Renal cortex interstitium (tissue), 15 donors: ENCODE data around the gene MBD3L2. TPM values are rescaled to one million over a fixed set of nuclear protein-coding genes. Genes with fewer than 3 reads are reported as not detected.
"Not testable (repeated sequence)": the region's sequence is repeated elsewhere in the genome, so short reads cannot be mapped to it uniquely, and the experiment has no call there.

Experiments used
- DNase-seq, 11 donors: peaks; one replicate each; pipeline ENCODE4 v3.0.0-alpha.2; 2013; ENCODE audit warnings: low read depth in 9 of 11, low spot score in 4 of 11; ENCODE audit errors: extremely low read depth in 1 of 11
- long read RNA-seq, 16 experiments: transcript quantifications; one replicate each; lab custom pipeline, GENCODE V29; 2026
- polyA plus RNA-seq, 3 donors: library from polyadenylated mRNA; unstranded; fragments of 120-200 nt; gene quantifications; one replicate each; pipeline ENCODE4 v1.2.1, GENCODE V29; 2013; ENCODE audit not compliant: insufficient read length in 3 of 3

The MBD3L2 gene
- not detected for polyA plus RNA-seq
- long read RNA-seq, donor 1 = 0 reads
- long read RNA-seq, donor 2 = 0 reads
- long read RNA-seq, donor 3 = 0 reads
- long read RNA-seq, donor 4 = 0 reads
- long read RNA-seq, donor 5 = 0 reads
- long read RNA-seq, donor 6 = 0 reads
- long read RNA-seq, donor 7 = 0 reads
- long read RNA-seq, donor 8 = 0 reads
- long read RNA-seq, donor 9 = 0 reads
- long read RNA-seq, donor 10 = 0 reads
- long read RNA-seq, donor 11 = 0 reads
- long read RNA-seq, donor 12 = 0 reads
- long read RNA-seq, donor 13 = 0 reads
- long read RNA-seq, donor 14 = 0 reads
- long read RNA-seq, donor 15 = 0 reads
- long read RNA-seq, donor 16 = 0 reads

- not testable (repeated sequence) for DNase-seq
These were observed at the start of gene MBD3L2 for GRCh38 chr19:7049021-7049420. TSS of gene MBD3L2 (plus strand) at chr19:7049321. CDS start at chr19:7049374, 53 bp downstream.

GRCh38 chr19:6999933-7000332, 49.2 kb upstream of the MBD3L2 start:
- DNase-seq = no peak

DNA sequence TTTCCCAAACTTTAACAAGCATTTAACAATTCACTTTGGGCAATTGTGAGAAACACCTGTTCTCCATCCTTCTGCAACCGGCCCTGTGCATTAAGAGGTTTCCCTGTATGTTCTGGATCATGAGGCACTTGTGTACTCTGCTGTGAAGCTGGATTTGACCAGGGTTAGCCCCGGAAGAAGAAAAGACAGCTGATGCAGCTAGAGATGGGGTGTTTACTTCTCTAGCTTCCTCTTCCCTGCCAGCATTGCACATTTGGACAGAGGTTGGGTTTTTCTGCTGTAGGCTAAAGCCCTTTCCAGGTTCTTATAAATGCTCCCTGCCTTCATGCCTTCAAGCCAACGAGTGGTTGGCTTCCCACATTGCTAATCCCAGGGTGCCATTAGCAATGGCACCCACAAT, 48.8 kb upstream of the MBD3L2 start:
- DNase-seq = no peak

GRCh38 chr19:7000816-7001215, 48.3 kb upstream of the MBD3L2 start:
- no peak for DNase-seq

DNA sequence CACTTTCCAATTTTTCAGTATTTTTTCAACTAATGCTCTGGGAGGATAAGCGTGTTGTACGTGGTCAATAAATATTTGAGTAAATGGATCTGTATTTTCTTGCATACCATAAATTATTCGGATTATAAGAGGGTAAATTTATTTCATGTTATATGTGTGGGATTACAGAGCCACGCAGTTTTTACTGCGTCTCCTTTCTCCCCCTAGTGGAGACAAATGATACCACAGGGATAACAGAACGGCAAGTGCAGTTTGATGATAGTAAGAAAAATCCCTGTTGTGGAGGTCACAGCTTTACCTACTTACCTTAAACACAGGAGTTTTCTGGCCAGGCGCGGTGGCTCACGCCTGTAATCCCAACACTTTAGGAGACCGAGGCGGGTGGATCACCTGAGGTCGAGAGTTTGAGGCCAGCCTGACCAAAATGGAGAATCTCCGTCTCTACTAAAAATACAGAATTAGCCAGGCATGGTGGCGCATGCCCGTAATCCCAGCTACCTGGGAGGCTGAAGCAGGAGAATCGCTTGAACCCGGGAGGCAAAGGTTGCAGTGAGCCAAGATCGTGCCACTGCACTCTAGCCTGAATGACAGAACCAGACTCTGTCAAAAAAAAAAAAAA, 44.7 kb upstream of the MBD3L2 start:
- DNase-seq = peak in 8 of 11 donors; percentile 1 to 39 (median 10)

DNA sequence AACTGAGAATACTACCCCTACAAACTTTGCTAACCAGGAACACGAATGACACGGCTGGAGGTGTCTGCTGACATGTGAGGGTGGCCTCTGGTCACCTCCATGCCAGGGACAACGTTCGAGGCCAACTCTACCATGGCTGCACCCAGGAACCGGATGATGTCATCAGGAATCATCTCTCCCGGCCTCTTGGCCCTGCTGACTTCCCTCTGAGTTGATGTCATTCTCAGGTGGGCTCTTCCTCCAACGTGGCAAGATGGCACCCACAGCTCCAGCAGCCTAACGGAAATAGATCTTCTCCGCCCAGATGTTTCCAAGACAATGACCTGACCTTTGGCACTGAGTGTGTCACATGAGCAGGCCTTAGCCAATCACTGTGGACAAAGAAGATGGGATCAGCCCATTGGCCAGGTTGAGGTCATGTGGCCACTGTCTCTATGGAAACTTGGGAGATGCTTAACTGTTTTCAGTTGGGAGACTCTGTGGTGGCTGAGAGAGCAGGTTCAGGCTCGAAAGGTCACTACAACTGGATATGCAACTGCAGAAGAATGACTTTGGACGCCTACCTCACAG, 42.9 kb upstream of the MBD3L2 start:
- DNase-seq = no peak

- DNase-seq = no peak
These were observed 41.3 kb upstream of the MBD3L2 start for GRCh38 chr19:7007859-7008258.

GRCh38 chr19:7010722-7011593, 38.2 kb upstream of the MBD3L2 start:
- no peak for DNase-seq

DNA sequence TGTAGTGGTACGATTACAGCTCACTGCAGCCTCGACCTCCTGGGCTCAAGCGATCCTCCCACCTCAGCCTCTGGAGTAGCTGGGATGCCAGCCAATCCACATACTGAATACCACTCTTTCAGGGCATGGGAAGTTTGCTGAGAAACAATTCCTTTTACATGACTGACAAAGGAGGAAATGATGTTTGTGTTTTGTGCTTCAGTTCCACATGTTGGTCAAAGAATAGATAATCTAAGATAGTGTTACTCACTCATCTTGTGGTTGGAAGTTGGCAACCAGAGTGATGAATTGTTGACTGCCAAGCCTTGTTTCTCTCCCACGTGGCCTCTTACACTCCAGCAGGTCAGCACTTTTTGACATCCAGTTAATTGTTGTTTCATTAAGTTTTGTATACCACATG, 35.4 kb upstream of the MBD3L2 start:
- DNase-seq = no peak

GRCh38 chr19:7018828-7019227, 30.3 kb upstream of the MBD3L2 start:
- no peak for DNase-seq

GRCh38 chr19:7021331-7021730, 27.8 kb upstream of the MBD3L2 start, which contains the start of gene MBD3L2B:
TSS of gene MBD3L2B (minus strand) at chr19:7021431. CDS start at chr19:7021397, 34 bp downstream.
- not testable (repeated sequence) for DNase-seq

- not testable (repeated sequence) for DNase-seq
These were observed 20.3 kb upstream of the MBD3L2 start for GRCh38 chr19:7028790-7029189.

- DNase-seq = not testable (repeated sequence)
These were observed 18.8 kb upstream of the MBD3L2 start, which contains the start of gene MBD3L5 for GRCh38 chr19:7030278-7030677. TSS of gene MBD3L5 (plus strand) at chr19:7030578. CDS start at chr19:7030612, 34 bp downstream.

- not testable (repeated sequence) for DNase-seq
These were observed 9.0 kb upstream of the MBD3L2 start, which contains the start of gene MBD3L4 for GRCh38 chr19:7040079-7040478. TSS of gene MBD3L4 (minus strand) at chr19:7040179. CDS start at chr19:7040144, 35 bp downstream.

- DNase-seq = not testable (repeated sequence)
These were observed 7.6 kb upstream of the MBD3L2 start for GRCh38 chr19:7041563-7041962.

DNA sequence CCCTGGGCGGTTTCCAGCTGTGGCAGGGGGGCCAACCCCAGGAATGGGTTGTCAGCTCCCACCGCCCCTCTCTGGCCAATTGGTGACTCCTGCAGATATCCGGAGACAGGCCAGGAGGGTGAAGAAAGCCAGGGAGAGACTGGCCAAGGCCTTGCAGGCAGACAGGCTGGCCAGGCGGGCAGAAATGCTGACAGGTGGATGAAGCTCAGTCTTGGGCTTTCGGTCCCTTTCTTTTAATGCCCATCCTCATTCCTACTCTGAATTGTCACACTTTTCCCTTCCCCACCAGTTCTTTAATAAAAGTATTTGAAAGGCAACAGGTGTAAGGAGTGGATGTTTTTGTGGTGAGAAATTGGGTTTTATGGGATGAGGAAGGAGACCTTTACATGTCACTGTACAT, 2.3 kb downstream of the MBD3L2 start:
- not testable (repeated sequence) for DNase-seq

DNA sequence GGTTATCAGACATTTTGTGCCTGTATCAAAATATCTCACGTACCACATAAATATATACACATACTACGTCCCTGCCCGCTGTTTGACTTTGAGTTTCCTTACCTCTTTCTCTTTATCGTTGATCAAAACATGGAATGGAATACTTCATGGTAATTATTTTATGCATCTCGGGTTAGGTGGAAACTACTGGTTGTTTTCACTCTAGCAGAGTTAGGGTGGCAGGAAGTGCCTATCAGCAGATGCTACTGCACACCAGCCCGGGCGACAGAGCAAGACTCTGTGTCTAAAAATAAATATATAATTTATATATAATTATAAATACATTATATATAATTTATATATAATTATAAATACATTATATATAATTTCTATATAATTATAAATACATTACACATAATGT, 3.8 kb downstream of the MBD3L2 start:
- DNase-seq = not testable (repeated sequence)

GRCh38 chr19:7054635-7055368, 5.7 kb downstream of the MBD3L2 start:
- DNase-seq = not testable (repeated sequence)
